HUES64 (cell line): ENCODE data around the gene PANK2.
"Not testable (repeated sequence)": the region's sequence is repeated elsewhere in the genome, so short reads cannot be mapped to it uniquely, and the experiment has no call there.

Experiments used
- H3K27ac ChIP-seq: 2 replicates; pipeline ENCODE4 v1.7.0; 2013; ENCODE audit warnings: low read depth, low read length, inconsistent platforms
- H3K27me3 ChIP-seq: 2 replicates; pipeline ENCODE4 v1.6.1; 2013; ENCODE audit warnings: mild to moderate bottlenecking, low read length; ENCODE audit not compliant: insufficient read depth
- H3K36me3 ChIP-seq: 2 replicates; pipeline ENCODE4 v1.6.1; 2013; ENCODE audit warnings: mild to moderate bottlenecking, low read length; ENCODE audit not compliant: insufficient read depth
- H3K4me1 ChIP-seq: 2 replicates; pipeline ENCODE4 v1.6.1; 2013; ENCODE audit warnings: mild to moderate bottlenecking, low read length, moderate library complexity; ENCODE audit not compliant: insufficient read depth
- H3K4me3 ChIP-seq: 2 replicates; pipeline ENCODE4 v1.5.1; 2013; ENCODE audit warnings: mild to moderate bottlenecking, low read length, moderate library complexity
- H3K9ac ChIP-seq: 2 replicates; pipeline ENCODE4 v1.6.1; 2013; ENCODE audit warnings: mild to moderate bottlenecking, low read depth, low read length
- H3K9me3 ChIP-seq: 2 replicates; pipeline ENCODE4 v1.6.1; 2013; ENCODE audit warnings: low read depth, low read length; ENCODE audit not compliant: insufficient read depth
- WGBS: fragments of 150-250, 120-280 bp; methylation state at CpG from one replicate; pipeline ENCODE4 v1.1.7; 2013; ENCODE audit warnings: missing lambda C conversion rate; 5-methylcytosine and 5-hydroxymethylcytosine counted together

Gene PANK2

DNA sequence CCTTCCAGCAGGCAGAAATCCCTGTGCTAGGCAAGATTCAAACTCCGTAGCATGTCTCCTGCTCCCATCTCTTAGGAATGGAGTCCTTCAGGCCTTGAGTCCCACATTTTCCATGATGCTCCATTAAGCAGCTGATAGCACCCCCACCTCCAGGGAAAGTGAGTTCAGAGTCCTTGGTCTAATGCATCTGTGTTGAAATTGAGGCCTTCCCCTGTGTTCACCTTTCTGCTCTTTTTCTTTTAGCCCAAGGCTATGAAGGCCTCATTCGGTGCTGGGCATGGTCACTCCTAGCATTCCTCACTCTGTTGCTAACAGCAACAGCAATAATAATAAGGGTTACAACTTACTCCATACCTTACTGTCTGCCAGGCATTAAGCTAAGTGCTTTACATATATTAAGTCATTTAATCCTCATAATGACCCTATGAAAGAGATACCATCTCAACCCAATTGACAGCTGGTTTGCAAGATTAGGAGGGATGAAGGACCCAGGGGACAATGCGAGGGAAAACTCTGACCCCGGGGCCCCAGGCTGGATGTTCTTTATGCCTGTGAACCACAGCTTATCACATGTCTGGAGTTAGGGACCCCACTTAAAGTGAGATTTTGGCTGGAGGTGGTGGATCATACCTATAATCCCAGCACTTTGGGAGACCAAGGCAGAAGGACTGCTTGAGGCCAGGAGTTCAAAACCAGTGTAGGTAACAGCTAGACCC, 17.5 kb upstream of the PANK2 start:
- 92% methylated on average over 4 of the region's 4 CpGs for WGBS
- Histone ChIP-seq H3K36me3 (peaks cover 25% of the 10 kb centered on the region), H3K27me3 (no peaks in the 10 kb centered on the region), H3K4me1 (no peaks in the 10 kb centered on the region), H3K9ac (no peak overlapping the region), H3K27ac (no peak overlapping the region), H3K4me3 (no peak overlapping the region), H3K9me3 (no peaks in the 10 kb centered on the region)

DNA sequence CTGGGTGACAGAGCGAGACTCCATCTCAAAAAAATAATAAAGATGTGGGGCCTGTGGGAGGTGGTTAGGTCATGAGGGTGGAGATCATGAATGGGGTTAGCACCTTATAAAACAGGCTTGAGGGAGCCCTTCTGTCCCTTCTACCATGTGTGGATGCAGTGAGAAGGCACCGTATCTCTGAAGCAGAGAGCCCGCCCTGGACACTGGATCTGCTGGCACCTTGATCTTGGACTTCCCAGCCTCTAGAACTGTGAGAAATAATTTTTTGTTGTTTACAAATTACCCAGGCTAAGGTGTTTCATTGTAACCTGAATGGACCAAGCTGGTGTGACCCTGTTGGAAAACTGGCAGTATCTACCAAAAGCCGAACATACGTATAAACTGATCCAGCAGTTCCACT, 15.7 kb upstream of the PANK2 start:
- Histone ChIP-seq H3K36me3 (peaks cover 15% of the 10 kb centered on the region), H3K9me3 (no peaks in the 10 kb centered on the region), H3K4me3 (no peak overlapping the region), H3K27me3 (no peaks in the 10 kb centered on the region), H3K9ac (no peak overlapping the region), H3K27ac (no peak overlapping the region), H3K4me1 (no peaks in the 10 kb centered on the region)
- WGBS = 95% methylated on average over 5 of the region's 5 CpGs

GRCh38 chr20:3874194-3874844, 14.9 kb upstream of the PANK2 start:
- 70% methylated on average over 3 of the region's 3 CpGs for WGBS
- H3K27ac ChIP-seq = no peak overlapping the region

DNA sequence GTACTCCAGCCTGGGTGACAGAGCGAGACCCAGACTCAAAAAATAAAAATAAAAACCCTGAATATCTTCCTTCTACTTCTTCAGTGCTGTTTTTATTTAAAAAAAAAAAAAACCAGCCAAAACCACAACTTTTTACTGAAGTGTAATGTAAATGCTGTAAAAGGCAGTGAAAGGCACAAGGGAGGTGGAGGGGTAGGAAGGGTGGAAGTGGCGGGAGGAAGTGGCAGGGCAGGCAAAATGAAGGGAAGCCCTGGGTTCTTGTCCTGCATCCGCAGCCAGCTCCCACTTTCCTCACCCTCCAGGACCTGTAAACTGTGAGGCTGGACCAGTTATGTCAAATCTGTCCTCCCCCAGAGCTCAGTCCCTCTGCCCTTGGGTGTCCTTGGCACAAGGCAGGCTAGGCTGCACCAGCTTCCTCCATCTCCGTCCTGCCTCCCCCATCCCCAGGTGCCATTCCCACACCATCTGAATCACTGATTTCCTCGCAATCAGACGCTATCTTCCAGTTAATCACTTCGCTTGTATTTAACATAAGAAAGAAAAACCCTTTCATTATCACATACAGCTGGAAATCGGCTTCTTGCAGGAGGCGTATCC, 13.7 kb upstream of the PANK2 start:
- Histone ChIP-seq H3K9me3 (no peaks in the 10 kb centered on the region), H3K4me3 (no peak overlapping the region), H3K4me1 (no peaks in the 10 kb centered on the region), H3K27ac (no peak overlapping the region), H3K9ac (no peak overlapping the region), H3K27me3 (no peaks in the 10 kb centered on the region), H3K36me3 (peaks cover 15% of the 10 kb centered on the region)
- WGBS = 87% methylated on average over 8 of the region's 9 CpGs

More at GRCh38 chr20:3874194-3874844, 14.9 kb upstream of the PANK2 start:
- H3K4me1 ChIP-seq = no peaks in the 10 kb centered on the region
- no peak overlapping the region for H3K4me3 ChIP-seq
- H3K27me3 ChIP-seq = no peaks in the 10 kb centered on the region
- no peak overlapping the region for H3K9ac ChIP-seq
- no peaks in the 10 kb centered on the region for H3K9me3 ChIP-seq
- H3K36me3 ChIP-seq = peaks cover 15% of the 10 kb centered on the region

- H3K4me1 ChIP-seq = no peaks in the 10 kb centered on the region
- peaks cover 15% of the 10 kb centered on the region for H3K36me3 ChIP-seq
- no peaks in the 10 kb centered on the region for H3K27me3 ChIP-seq
- H3K27ac ChIP-seq = no peak overlapping the region
- H3K4me3 ChIP-seq = no peak overlapping the region
- no peak overlapping the region for H3K9ac ChIP-seq
- no peaks in the 10 kb centered on the region for H3K9me3 ChIP-seq
- WGBS = no CpG with 5 or more reads among the region's 1 CpG
Observed at GRCh38 chr20:3876000-3876399, 13.2 kb upstream of the PANK2 start.

GRCh38 chr20:3876676-3877075, 12.5 kb upstream of the PANK2 start:
- H3K4me1 ChIP-seq = no peaks in the 10 kb centered on the region
- H3K27me3 ChIP-seq = no peaks in the 10 kb centered on the region
- peaks cover 10% of the 10 kb centered on the region for H3K36me3 ChIP-seq
- H3K27ac ChIP-seq = no peak overlapping the region
- H3K4me3 ChIP-seq = no peak overlapping the region
- no peak overlapping the region for H3K9ac ChIP-seq
- H3K9me3 ChIP-seq = no peaks in the 10 kb centered on the region

DNA sequence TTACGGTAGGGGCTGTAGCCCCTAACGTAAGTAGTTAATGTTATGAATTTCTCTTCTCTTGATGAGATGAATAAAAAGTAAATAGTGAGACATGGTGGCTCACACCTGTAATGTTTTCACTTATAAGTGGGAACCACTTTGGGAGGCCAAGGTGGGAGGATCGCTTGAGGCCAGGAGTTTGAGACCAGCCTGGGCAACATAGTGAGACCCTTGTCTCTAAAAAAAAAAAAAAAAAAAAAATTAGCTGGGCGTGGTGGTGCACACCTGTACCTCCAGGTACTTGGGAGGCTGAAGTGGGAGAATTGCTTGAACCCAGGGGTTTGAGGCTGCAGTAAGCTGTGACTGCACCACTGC, 10.3 kb upstream of the PANK2 start:
- not testable (repeated sequence) for H3K27me3 ChIP-seq, H3K9me3 ChIP-seq, H3K4me1 ChIP-seq, H3K4me3 ChIP-seq, H3K9ac ChIP-seq, H3K36me3 ChIP-seq, H3K27ac ChIP-seq
- WGBS = 88% methylated on average over 4 of the region's 4 CpGs

DNA sequence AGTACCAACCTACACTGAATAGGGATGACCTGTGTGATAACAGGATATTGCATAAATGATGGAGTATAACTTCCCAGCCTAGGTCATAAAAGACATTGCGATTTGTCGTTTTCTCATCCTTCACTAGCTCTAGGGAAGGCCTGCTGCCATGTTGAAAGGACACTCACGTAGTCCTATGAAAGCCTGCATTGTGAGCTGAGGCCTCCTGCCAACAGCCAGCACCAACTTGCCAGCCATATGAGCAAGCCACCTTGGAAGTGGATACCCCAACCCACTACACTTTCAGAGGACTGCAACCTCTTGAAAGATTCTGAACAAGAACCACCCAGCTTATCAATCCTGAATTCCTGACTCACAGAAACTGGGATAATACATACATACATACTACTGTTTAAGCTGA, 3.5 kb upstream of the PANK2 start:
- H3K4me1 ChIP-seq = peaks cover 7% of the 10 kb centered on the region; the same call in 1 of the 2 replicates
- no peak overlapping the region for H3K9ac ChIP-seq
- H3K27me3 ChIP-seq = no peaks in the 10 kb centered on the region
- no peaks in the 10 kb centered on the region for H3K9me3 ChIP-seq
- 98% methylated on average over 3 of the region's 3 CpGs for WGBS
- no peak overlapping the region for H3K27ac ChIP-seq
- no peak overlapping the region for H3K4me3 ChIP-seq
- no peaks in the 10 kb centered on the region for H3K36me3 ChIP-seq

- Histone ChIP-seq H3K9me3 (no peaks in the 10 kb centered on the region), H3K27me3 (no peaks in the 10 kb centered on the region), H3K36me3 (peaks cover 17% of the 10 kb centered on the region), H3K4me3 (peak overlapping the region; percentile 85), H3K4me1 (peaks cover 20% of the 10 kb centered on the region), H3K9ac (peak overlapping the region; percentile 94), H3K27ac (peak overlapping the region; percentile 97; the same call in 1 of the 2 replicates)
- WGBS = 32% methylated on average over 15 of the region's 15 CpGs
Observed at GRCh38 chr20:3887876-3888620, 1.1 kb upstream of the PANK2 start.

GRCh38 chr20:3889489-3890397, 556 bp downstream of the PANK2 start:
- Histone ChIP-seq H3K4me3 (peak overlapping the region; percentile 85), H3K27me3 (no peaks in the 10 kb centered on the region), H3K4me1 (peaks cover 25% of the 10 kb centered on the region), H3K36me3 (peaks cover 20% of the 10 kb centered on the region), H3K27ac (peak overlapping the region; percentile 97), H3K9ac (peak overlapping the region; percentile 94), H3K9me3 (no peaks in the 10 kb centered on the region)
- WGBS = under 1% methylated on average over 68 of the region's 68 CpGs
